Bronchial epithelial cell (primary cell): ENCODE measurements around the gene CCR7. TPM values are rescaled to one million over a fixed set of nuclear protein-coding genes. Genes with fewer than 3 reads are reported as not detected.

ENCODE experiments used
- DNase-seq: peaks from one replicate; pipeline ENCODE4 v3.0.0-alpha.2; 2010; ENCODE audit warnings: low read depth
- FAIRE-seq: peaks from 2 replicates; lab custom pipeline; 2011; peaks lifted over from hg19 to GRCh38; lab: Jason Lieb, UNC
- H3K27me3 ChIP-seq: 2 replicates; pipeline ENCODE4 v1.5.1; 2011; ENCODE audit warnings: low read length; ENCODE audit not compliant: control insufficient read depth, insufficient read depth
- H3K36me3 ChIP-seq: 2 replicates; pipeline ENCODE4 v1.5.1; 2011; ENCODE audit warnings: low read length; ENCODE audit not compliant: control insufficient read depth, insufficient read depth
- H3K4me3 ChIP-seq: 2 replicates; pipeline ENCODE4 v1.5.1; 2011; ENCODE audit warnings: mild to moderate bottlenecking, low read depth, low read length, control low read depth
- total RNA-seq: library from RNA; depleted of rRNA; stranded (reverse); fragments of >200 nt; gene quantifications from 2 replicates; pipeline ENCODE4 v1.2.1, GENCODE V29; 2014
- TF ChIP-seq, protein P1 (sequence below): IDR thresholded peaks from 2 replicates; pipeline ENCODE4 v1.5.1; 2011; ENCODE audit warnings: mild to moderate bottlenecking, moderate library complexity, low read length, control low read depth, inconsistent platforms; ENCODE audit not compliant: insufficient read depth, severe bottlenecking

The CCR7 gene
- total RNA-seq, 1 donor from 2014 or later, result not detected

DNA sequence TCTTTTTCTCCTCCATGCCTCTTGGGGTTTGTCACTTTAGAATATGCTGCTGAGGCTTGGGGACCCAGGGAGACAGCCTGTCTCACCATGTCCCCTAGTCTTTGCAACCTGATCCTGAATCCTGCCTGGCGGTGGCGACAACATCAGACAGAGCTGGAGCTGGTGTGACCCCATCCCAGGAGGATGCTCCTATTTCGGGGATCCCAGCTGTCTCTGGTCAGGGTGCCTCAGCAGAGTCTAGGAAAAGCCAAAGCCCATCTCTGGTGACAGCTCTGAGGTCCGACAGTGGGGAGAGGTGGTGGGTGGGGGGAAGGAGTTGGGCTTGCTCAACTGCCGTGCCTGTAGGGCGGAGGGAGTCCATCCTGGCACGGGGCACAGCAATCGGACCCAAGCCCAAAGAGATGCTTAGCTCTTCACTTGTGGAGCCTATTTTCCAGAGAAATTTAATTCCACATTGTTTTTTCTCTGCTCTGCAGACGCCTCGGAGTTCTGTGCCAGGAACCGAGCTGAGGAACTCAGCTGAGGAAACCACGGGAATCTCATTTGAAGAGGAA is 53.5 kb downstream of the CCR7 start:
- Histone ChIP-seq H3K36me3 (no peaks in the 10 kb centered on the region), H3K27me3 (no peaks in the 10 kb centered on the region), H3K4me3 (no peak overlapping the region)
- no peak for FAIRE-seq
- no peak for DNase-seq
- TF ChIP-seq, protein P1, sequence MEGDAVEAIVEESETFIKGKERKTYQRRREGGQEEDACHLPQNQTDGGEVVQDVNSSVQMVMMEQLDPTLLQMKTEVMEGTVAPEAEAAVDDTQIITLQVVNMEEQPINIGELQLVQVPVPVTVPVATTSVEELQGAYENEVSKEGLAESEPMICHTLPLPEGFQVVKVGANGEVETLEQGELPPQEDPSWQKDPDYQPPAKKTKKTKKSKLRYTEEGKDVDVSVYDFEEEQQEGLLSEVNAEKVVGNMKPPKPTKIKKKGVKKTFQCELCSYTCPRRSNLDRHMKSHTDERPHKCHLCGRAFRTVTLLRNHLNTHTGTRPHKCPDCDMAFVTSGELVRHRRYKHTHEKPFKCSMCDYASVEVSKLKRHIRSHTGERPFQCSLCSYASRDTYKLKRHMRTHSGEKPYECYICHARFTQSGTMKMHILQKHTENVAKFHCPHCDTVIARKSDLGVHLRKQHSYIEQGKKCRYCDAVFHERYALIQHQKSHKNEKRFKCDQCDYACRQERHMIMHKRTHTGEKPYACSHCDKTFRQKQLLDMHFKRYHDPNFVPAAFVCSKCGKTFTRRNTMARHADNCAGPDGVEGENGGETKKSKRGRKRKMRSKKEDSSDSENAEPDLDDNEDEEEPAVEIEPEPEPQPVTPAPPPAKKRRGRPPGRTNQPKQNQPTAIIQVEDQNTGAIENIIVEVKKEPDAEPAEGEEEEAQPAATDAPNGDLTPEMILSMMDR, result no peak

- Histone ChIP-seq H3K4me3 (no peak overlapping the region), H3K36me3 (no peaks in the 10 kb centered on the region), H3K27me3 (no peaks in the 10 kb centered on the region)
- FAIRE-seq (no peak), DNase-seq (no peak)
- TF ChIP-seq, protein P1, result no peak
Observed at GRCh38 chr17:40511136-40511535, 54.1 kb downstream of the CCR7 start.

GRCh38 chr17:40510328-40510648 is 55.0 kb downstream of the CCR7 start:
- TF ChIP-seq, protein P1, result no peak
- peak; percentile 98 for DNase-seq
- Histone ChIP-seq H3K36me3 (no peaks in the 10 kb centered on the region), H3K4me3 (no peak overlapping the region), H3K27me3 (no peaks in the 10 kb centered on the region)
- FAIRE-seq, result peak; percentile 18

GRCh38 chr17:40509626-40510327 is 55.5 kb downstream of the CCR7 start:
- DNase-seq (no peak), FAIRE-seq (no peak)
- TF ChIP-seq, protein P1, result no peak
- no peaks in the 10 kb centered on the region for H3K27me3 ChIP-seq
- no peaks in the 10 kb centered on the region for H3K36me3 ChIP-seq
- no peak overlapping the region for H3K4me3 ChIP-seq

DNA sequence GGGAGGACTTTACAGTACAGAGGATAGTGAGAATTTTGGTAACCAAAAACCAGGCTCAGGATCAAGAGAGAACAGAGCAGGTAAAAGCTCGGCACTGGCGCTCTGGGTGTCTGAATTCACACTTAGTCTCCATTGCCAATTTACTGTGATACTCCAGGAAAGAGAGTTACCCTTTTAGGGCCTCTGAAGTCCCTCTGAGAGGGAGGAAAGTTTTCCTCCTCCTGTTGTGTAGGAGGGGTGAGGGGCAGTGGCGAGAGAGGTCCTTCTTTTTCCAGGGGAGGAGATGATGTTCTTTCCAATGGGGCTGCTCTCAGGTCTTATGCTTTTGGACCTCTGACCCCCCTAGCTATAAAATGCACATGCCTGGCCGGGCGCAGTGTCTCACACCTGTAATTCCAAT is 58.5 kb downstream of the CCR7 start:
- FAIRE-seq (no peak), DNase-seq (no peak)
- Histone ChIP-seq H3K36me3 (no peaks in the 10 kb centered on the region), H3K4me3 (no peak overlapping the region), H3K27me3 (no peaks in the 10 kb centered on the region)
- TF ChIP-seq, protein P1, result no peak

Other genes starting within 250 kb of the CCR7 start
- gene GJD3, start 200.7 kb downstream of the CCR7 start, total RNA-seq, result 0.13 and 0.53 TPM in 2 replicates
- 0.79 and 2.0 TPM in 2 replicates for gene TOP2A, start 147.6 kb downstream of the CCR7 start, total RNA-seq
- 17.3 and 21.9 TPM in 2 replicates for gene IGFBP4, start 122.0 kb downstream of the CCR7 start, total RNA-seq
- gene TNS4, start 63.8 kb downstream of the CCR7 start, total RNA-seq, result 22.0 and 27.1 TPM in 2 replicates
- 49.2 and 75.5 TPM in 2 replicates for gene SMARCE1, start 82.3 kb upstream of the CCR7 start, total RNA-seq
- gene KRT222, start 99.7 kb upstream of the CCR7 start, total RNA-seq, result not detected in 2 replicates
- gene KRT24, start 138.3 kb upstream of the CCR7 start, total RNA-seq, result 1.6 and 9.1 TPM in 2 replicates
- gene KRT25, start 189.9 kb upstream of the CCR7 start, total RNA-seq, result not detected in 2 replicates
- gene KRT26, start 206.7 kb upstream of the CCR7 start, total RNA-seq, result not detected in 2 replicates
- gene KRT27, start 217.1 kb upstream of the CCR7 start, total RNA-seq, result not detected in 2 replicates
- not detected in 2 replicates for gene KRT28, start 234.5 kb upstream of the CCR7 start, total RNA-seq